Naive thymus-derived CD8-positive, alpha-beta T cell (primary cell): ENCODE measurements around the gene PDLIM4. TPM values are rescaled to one million over a fixed set of nuclear protein-coding genes. Genes with fewer than 3 reads are reported as not detected.

Experiments used
- ATAC-seq, 2 donors: fragments of 150-1000 bp; cut with Tn5 transposase in 1 of 2; sonication (Bioruptor Pico), chemical (Tn5 transposase) in 1 of 2; 1 replicate in 1 of 2; 2 replicates in 1 of 2; pipeline ENCODE4 v1.10.0; 2021; ENCODE audit warnings: mild to moderate bottlenecking in 2 of 2, moderate library complexity in 2 of 2
- POLR2A ChIA-PET: fragments of 350-600 bp; sonication (Branson Sonifier 250); formaldehyde crosslinking; loops from one replicate; lab custom pipeline; 2021; ENCODE audit warnings: antibody characterized with exemption; lab: Charles Lee
- DNase-seq, 10 donors: peaks; one replicate each; pipeline versions ENCODE4 v3.0.0 to v3.0.0-alpha.2; 2020 to 2022
- H3K27ac Mint-ChIP-seq, 10 donors: one replicate each; pipeline ENCODE4 v1.8.0; 2020 to 2022; ENCODE audit warnings: mild to moderate bottlenecking in 10 of 10, mixed read lengths in 10 of 10, moderate library complexity in 4 of 10, inconsistent platforms in 1 of 10
- H3K27me3 Mint-ChIP-seq, 5 donors: one replicate each; pipeline ENCODE4 v1.8.0; 2021 to 2022; ENCODE audit warnings: mixed read lengths in 5 of 5
- H3K36me3 Mint-ChIP-seq, 3 donors: one replicate each; pipeline ENCODE4 v1.8.0; 2020 to 2022; ENCODE audit warnings: mixed read lengths in 3 of 3, mild to moderate bottlenecking in 2 of 3, inconsistent platforms in 1 of 3
- H3K4me1 Mint-ChIP-seq, 4 donors: one replicate each; pipeline ENCODE4 v1.8.0; 2021 to 2022; ENCODE audit warnings: mixed read lengths in 4 of 4
- H3K4me3 Mint-ChIP-seq, 10 donors: one replicate each; pipeline ENCODE4 v1.8.0; 2020 to 2022; ENCODE audit warnings: mild to moderate bottlenecking in 10 of 10, mixed read lengths in 10 of 10, moderate library complexity in 6 of 10, inconsistent platforms in 1 of 10
- H3K9me3 Mint-ChIP-seq, 9 donors: one replicate each; pipeline ENCODE4 v1.8.0; 2020 to 2022; ENCODE audit warnings: mixed read lengths in 9 of 9, mild to moderate bottlenecking in 3 of 9, inconsistent platforms in 1 of 9, moderate library complexity in 1 of 9
- polyA plus RNA-seq, 3 donors: library from polyadenylated mRNA; unstranded; fragments of 300-500 nt; fragmentation: Illumina TruSeq; gene quantifications; one replicate each; pipeline ENCODE4 v1.2.3, GENCODE V29; 2021
- total RNA-seq, 8 experiments: library from RNA in 2 of 8; stranded (reverse) in 2 of 8; gene quantifications; one replicate each; pipeline ENCODE4 v1.2.3 and lab custom pipeline; 2021 to 2026

Gene PDLIM4
- not detected for total RNA-seq
- polyA plus RNA-seq, result not detected
- total RNA-seq (lab: John Stamatoyannopoulos, UW), result 0 to 0.25 (median 0) reads per million in 6 experiments

GRCh38 chr5:132257131-132258101 lies at the start of gene PDLIM4:
Gene PDLIM4, plus strand, starts transcription at chr5:132257696. Its CDS starts 39 bp downstream, at chr5:132257735.
- H3K36me3 Mint-ChIP-seq, result no peaks in the 10 kb centered on the region
- POLR2A ChIA-PET, result no interaction called here
- no peak within 1 kb of the TSS for H3K27ac Mint-ChIP-seq
- peak in 1 of 2 donors; percentile 54 for ATAC-seq
- H3K9me3 Mint-ChIP-seq, result no peaks in the 10 kb centered on the region
- H3K4me1 Mint-ChIP-seq, result peaks cover 12 to 14% (median 13%) of the 10 kb centered on the region in 4 donors
- H3K4me3 Mint-ChIP-seq, result peak within 1 kb of the TSS in 8 of 10 donors; percentile 19 to 82 (median 42)
- no peak for DNase-seq
- H3K27me3 Mint-ChIP-seq, result peaks cover 6 to 35% (median 18%) of the 10 kb centered on the region in 5 donors

- Mint-ChIP-seq H3K9me3 (no peaks in the 10 kb centered on the region), H3K4me3 (no peak overlapping the region), H3K27me3 (peaks cover 0 to 5% (median 2%) of the 10 kb centered on the region in 5 donors), H3K27ac (no peak overlapping the region), H3K4me1 (peaks cover 0 to 4% (median 0%) of the 10 kb centered on the region in 4 donors), H3K36me3 (no peaks in the 10 kb centered on the region)
- DNase-seq (no peak), ATAC-seq (no peak)
- POLR2A ChIA-PET, result no interaction called here
Measured at GRCh38 chr5:132207778-132208177, 49.7 kb upstream of the PDLIM4 start.

- Mint-ChIP-seq H3K36me3 (no peaks in the 10 kb centered on the region), H3K4me3 (no peak overlapping the region), H3K4me1 (peaks cover 0 to 4% (median 0%) of the 10 kb centered on the region in 4 donors), H3K27me3 (peaks cover 0 to 5% (median 2%) of the 10 kb centered on the region in 5 donors), H3K27ac (peak overlapping the region in 1 of 10 donors; percentile 47), H3K9me3 (no peaks in the 10 kb centered on the region)
- ATAC-seq (no peak), DNase-seq (no peak)
- POLR2A ChIA-PET, result no interaction called here
Measured at GRCh38 chr5:132209131-132209530, 48.4 kb upstream of the PDLIM4 start.

GRCh38 chr5:132209901-132210545 lies 47.5 kb upstream of the PDLIM4 start:
- H3K27me3 Mint-ChIP-seq, result peaks cover 0 to 4% (median 0%) of the 10 kb centered on the region in 5 donors
- POLR2A ChIA-PET, result no interaction called here
- no peaks in the 10 kb centered on the region for H3K9me3 Mint-ChIP-seq
- no peaks in the 10 kb centered on the region for H3K36me3 Mint-ChIP-seq
- DNase-seq (no peak), ATAC-seq (no peak)
- H3K4me1 Mint-ChIP-seq, result peaks cover 0 to 4% (median 0%) of the 10 kb centered on the region in 4 donors
- no peak overlapping the region for H3K4me3 Mint-ChIP-seq
- no peak overlapping the region for H3K27ac Mint-ChIP-seq

GRCh38 chr5:132210944-132211343 lies 46.6 kb upstream of the PDLIM4 start:
- ATAC-seq (no peak), DNase-seq (no peak)
- no peaks in the 10 kb centered on the region for H3K9me3 Mint-ChIP-seq
- peaks cover 0 to 2% (median 0%) of the 10 kb centered on the region in 5 donors for H3K27me3 Mint-ChIP-seq
- no peaks in the 10 kb centered on the region for H3K4me1 Mint-ChIP-seq
- H3K27ac Mint-ChIP-seq, result no peak overlapping the region
- no peaks in the 10 kb centered on the region for H3K36me3 Mint-ChIP-seq
- POLR2A ChIA-PET, result no interaction called here
- no peak overlapping the region for H3K4me3 Mint-ChIP-seq

- H3K4me3 Mint-ChIP-seq, result no peak overlapping the region
- no peaks in the 10 kb centered on the region for H3K9me3 Mint-ChIP-seq
- no peaks in the 10 kb centered on the region for H3K4me1 Mint-ChIP-seq
- ATAC-seq, result no peak
- H3K27me3 Mint-ChIP-seq, result peaks cover 0 to 2% (median 0%) of the 10 kb centered on the region in 5 donors
- no peaks in the 10 kb centered on the region for H3K36me3 Mint-ChIP-seq
- no peak for DNase-seq
- no peak overlapping the region for H3K27ac Mint-ChIP-seq
- POLR2A ChIA-PET, result no interaction called here
Measured at GRCh38 chr5:132211787-132212186, 45.7 kb upstream of the PDLIM4 start.

GRCh38 chr5:132213666-132214065 lies 43.8 kb upstream of the PDLIM4 start:
- Mint-ChIP-seq H3K27me3 (peaks cover 0 to 2% (median 0%) of the 10 kb centered on the region in 5 donors), H3K9me3 (no peaks in the 10 kb centered on the region), H3K27ac (no peak overlapping the region), H3K36me3 (no peaks in the 10 kb centered on the region), H3K4me3 (no peak overlapping the region), H3K4me1 (no peaks in the 10 kb centered on the region)
- POLR2A ChIA-PET, result no interaction called here
- ATAC-seq (no peak), DNase-seq (peak in 1 of 10 donors; percentile 19)

GRCh38 chr5:132214491-132214890 lies 43.0 kb upstream of the PDLIM4 start:
- Mint-ChIP-seq H3K27ac (no peak overlapping the region), H3K27me3 (peaks cover 0 to 2% (median 0%) of the 10 kb centered on the region in 5 donors), H3K4me1 (no peaks in the 10 kb centered on the region), H3K9me3 (no peaks in the 10 kb centered on the region), H3K4me3 (no peak overlapping the region), H3K36me3 (no peaks in the 10 kb centered on the region)
- ATAC-seq, result no peak
- DNase-seq, result peak in 1 of 10 donors; percentile 11
- POLR2A ChIA-PET, result no interaction called here

GRCh38 chr5:132215329-132215728 lies 42.2 kb upstream of the PDLIM4 start:
- H3K36me3 Mint-ChIP-seq, result no peaks in the 10 kb centered on the region

GRCh38 chr5:132218321-132218720 lies 39.2 kb upstream of the PDLIM4 start:
- Mint-ChIP-seq H3K4me1 (peaks cover 0 to 7% (median 0%) of the 10 kb centered on the region in 4 donors), H3K9me3 (no peaks in the 10 kb centered on the region), H3K36me3 (no peaks in the 10 kb centered on the region), H3K27me3 (peaks cover 0 to 2% (median 0%) of the 10 kb centered on the region in 5 donors), H3K4me3 (no peak overlapping the region), H3K27ac (no peak overlapping the region)
- ATAC-seq (no peak), DNase-seq (peak in 1 of 10 donors; percentile 4)
- POLR2A ChIA-PET, result no interaction called here

More at GRCh38 chr5:132215329-132215728, 42.2 kb upstream of the PDLIM4 start:
- peak in 1 of 10 donors; percentile 51 for DNase-seq
- Mint-ChIP-seq H3K9me3 (no peaks in the 10 kb centered on the region), H3K27me3 (peaks cover 0 to 2% (median 0%) of the 10 kb centered on the region in 5 donors), H3K4me1 (no peaks in the 10 kb centered on the region), H3K27ac (no peak overlapping the region), H3K4me3 (no peak overlapping the region)
- no peak for ATAC-seq
- POLR2A ChIA-PET, result interaction anchor here (1.0 kb wide), 1 partner anchor 13 kb away, joined by 3 read pairs; no protein-coding TSS in a partner anchor

GRCh38 chr5:132219289-132219970 lies 38.1 kb upstream of the PDLIM4 start:
- peaks cover 0 to 7% (median 0%) of the 10 kb centered on the region in 4 donors for H3K4me1 Mint-ChIP-seq
- peaks cover 0 to 6% (median 0%) of the 10 kb centered on the region in 5 donors for H3K27me3 Mint-ChIP-seq
- H3K36me3 Mint-ChIP-seq, result no peaks in the 10 kb centered on the region
- no peak for ATAC-seq
- DNase-seq, result peak in 1 of 10 donors; percentile 22
- POLR2A ChIA-PET, result no interaction called here
- no peak overlapping the region for H3K4me3 Mint-ChIP-seq
- H3K27ac Mint-ChIP-seq, result no peak overlapping the region
- no peaks in the 10 kb centered on the region for H3K9me3 Mint-ChIP-seq

- Mint-ChIP-seq H3K4me1 (peaks cover under 1 to 7% (median 2%) of the 10 kb centered on the region in 4 donors), H3K27ac (no peak overlapping the region), H3K9me3 (no peaks in the 10 kb centered on the region), H3K4me3 (no peak overlapping the region), H3K27me3 (peaks cover 0 to 6% (median under 1%) of the 10 kb centered on the region in 5 donors), H3K36me3 (no peaks in the 10 kb centered on the region)
- POLR2A ChIA-PET, result no interaction called here
- no peak for DNase-seq
- ATAC-seq, result no peak
Measured at GRCh38 chr5:132219981-132220380, 37.5 kb upstream of the PDLIM4 start.
